HG02798 (cell line): Measurements from ENCODE around the gene MIA2.
"Not testable (repeated sequence)": the region's sequence is repeated elsewhere in the genome, so short reads cannot be mapped to it uniquely, and the experiment has no call there.

ENCODE experiments used
- ATAC-seq: cut with Tn5 transposase; IDR thresholded peaks from one replicate; pipeline ENCODE4 v1.9.1; 2021; ENCODE audit warnings: mild to moderate bottlenecking; ENCODE audit not compliant: unreplicated experiment, poor library complexity

Gene MIA2, protein sequence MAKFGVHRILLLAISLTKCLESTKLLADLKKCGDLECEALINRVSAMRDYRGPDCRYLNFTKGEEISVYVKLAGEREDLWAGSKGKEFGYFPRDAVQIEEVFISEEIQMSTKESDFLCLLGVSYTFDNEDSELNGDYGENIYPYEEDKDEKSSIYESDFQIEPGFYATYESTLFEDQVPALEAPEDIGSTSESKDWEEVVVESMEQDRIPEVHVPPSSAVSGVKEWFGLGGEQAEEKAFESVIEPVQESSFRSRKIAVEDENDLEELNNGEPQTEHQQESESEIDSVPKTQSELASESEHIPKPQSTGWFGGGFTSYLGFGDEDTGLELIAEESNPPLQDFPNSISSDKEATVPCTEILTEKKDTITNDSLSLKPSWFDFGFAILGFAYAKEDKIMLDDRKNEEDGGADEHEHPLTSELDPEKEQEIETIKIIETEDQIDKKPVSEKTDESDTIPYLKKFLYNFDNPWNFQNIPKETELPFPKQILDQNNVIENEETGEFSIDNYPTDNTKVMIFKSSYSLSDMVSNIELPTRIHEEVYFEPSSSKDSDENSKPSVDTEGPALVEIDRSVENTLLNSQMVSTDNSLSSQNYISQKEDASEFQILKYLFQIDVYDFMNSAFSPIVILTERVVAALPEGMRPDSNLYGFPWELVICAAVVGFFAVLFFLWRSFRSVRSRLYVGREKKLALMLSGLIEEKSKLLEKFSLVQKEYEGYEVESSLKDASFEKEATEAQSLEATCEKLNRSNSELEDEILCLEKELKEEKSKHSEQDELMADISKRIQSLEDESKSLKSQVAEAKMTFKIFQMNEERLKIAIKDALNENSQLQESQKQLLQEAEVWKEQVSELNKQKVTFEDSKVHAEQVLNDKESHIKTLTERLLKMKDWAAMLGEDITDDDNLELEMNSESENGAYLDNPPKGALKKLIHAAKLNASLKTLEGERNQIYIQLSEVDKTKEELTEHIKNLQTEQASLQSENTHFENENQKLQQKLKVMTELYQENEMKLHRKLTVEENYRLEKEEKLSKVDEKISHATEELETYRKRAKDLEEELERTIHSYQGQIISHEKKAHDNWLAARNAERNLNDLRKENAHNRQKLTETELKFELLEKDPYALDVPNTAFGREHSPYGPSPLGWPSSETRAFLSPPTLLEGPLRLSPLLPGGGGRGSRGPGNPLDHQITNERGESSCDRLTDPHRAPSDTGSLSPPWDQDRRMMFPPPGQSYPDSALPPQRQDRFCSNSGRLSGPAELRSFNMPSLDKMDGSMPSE (N-terminal part only)

DNA sequence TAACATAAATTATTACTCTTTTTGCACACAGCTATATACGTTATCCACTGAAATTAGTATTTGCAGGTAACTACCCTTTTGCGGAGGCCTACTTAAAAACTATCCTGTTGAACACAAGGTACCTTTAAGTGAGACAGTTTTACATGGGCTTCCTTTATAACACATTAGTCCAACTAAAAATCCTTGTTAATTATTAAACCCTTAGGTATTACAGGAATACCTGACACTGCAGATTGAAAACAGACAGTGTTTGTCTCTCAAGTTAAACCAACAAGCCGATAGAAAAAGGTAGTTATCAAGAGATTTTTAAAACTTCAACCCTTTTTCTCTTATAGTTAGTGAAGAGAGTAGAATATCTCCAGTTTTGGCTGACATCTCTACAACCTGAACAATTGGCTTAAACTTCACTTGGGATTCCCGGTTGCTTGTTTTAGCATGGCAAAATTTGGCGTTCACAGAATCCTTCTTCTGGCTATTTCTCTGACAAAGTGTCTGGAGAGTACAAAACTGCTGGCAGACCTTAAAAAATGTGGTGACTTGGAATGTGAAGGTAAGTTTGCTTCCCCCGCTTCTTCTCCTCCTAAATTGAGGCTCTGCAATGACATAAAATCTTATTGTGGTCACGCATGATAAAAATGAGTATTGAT is at the start of gene MIA2:
Gene MIA2, plus strand, starts transcription at position 236 of the 647 bp plus-strand sequence. Its CDS starts 200 bp downstream, at position 436.
- no peak for ATAC-seq

DNA sequence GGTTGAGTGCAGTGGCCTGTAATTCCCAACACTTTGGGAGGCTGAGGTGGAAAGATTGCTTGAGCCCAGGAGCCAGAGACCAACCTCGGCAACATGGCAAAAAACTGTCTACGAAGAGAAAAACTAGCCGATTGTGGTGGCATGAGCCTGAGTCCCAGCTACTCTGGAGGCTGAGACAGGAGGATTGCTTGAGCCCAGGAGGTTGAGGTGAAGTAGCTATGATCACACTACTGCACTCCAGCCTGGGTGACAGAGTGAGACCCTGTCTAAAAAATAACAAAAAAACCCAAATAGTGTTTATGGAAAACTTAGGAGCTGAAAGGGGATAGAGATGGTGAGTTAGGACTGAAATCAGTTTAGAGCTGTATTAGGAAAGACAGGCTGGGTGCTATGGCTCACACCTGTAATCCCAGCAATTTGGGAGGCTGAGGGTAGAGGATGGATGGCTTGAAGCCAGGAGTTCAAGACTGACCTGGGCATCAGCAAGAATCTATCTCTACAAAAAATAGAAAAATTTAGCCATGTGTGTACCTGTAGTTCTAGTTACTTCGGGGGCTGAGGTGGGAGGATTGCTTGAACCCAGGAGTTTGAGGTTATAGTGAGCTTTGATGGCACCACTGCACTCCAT is 49.0 kb upstream of the MIA2 start:
- no peak for ATAC-seq

DNA sequence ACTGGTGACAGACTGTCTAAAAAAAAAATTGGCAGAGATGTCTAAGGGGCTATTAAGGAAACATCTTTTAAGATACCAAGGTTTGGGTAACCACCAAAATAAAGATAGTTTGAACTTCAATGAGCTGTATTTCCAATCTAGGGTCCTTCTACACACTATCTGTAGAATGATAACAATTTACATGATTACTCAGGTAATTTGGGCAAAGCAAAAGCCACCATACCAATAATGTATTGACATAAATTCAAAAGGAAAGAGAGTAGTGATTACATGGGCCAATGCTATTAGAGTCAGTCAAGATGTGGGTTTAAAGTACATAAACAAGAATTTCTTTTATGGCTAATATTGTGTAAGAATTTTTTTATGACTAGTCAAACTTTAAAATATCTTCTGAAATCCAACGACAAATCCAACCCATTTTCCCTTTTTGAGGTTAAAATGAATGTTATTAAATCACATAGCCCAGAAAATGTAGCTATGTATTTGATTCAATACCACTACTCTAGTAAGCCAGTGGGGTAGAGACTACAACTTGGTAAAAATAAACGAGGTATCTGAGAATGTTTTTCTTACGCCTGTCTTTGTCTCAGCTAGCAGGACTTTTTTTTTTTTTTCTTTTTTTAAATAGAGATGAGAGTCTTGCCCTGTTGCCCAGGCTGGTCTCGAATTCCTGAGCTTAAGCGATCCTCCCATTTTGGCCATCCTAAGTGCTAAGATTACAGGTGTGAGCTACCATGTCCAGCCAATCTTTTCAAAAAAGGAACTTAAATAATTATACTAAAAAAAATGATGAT is 48.3 kb upstream of the MIA2 start:
- ATAC-seq: no peak

DNA sequence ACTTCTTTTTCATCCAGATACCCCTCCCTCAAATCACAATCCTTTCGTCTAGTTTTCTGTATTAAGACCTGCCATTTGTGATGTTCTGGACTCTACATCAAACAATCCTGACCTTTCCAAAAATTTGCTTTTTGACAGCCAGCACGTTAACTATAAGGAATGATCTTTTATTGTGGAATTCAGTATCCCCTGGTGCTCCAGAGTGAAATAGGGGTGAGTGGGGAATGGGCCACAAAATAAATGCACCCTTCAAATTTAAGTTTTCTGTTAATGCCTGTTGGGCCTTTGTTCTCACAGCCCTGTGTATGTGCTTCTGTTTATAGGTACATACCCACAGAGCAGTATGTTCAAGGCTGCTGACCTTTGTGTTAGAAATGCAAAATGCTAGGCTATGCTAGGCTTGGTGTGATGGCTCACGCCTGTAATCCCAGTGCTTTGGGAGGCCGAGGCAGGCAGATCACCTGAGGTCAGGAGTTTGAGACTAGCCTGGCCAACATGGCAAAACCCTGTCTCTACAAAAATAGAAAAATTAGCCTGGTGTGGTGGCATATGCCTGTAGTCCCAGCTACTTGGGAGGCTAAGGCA is 46.7 kb upstream of the MIA2 start:
- ATAC-seq: no peak

DNA sequence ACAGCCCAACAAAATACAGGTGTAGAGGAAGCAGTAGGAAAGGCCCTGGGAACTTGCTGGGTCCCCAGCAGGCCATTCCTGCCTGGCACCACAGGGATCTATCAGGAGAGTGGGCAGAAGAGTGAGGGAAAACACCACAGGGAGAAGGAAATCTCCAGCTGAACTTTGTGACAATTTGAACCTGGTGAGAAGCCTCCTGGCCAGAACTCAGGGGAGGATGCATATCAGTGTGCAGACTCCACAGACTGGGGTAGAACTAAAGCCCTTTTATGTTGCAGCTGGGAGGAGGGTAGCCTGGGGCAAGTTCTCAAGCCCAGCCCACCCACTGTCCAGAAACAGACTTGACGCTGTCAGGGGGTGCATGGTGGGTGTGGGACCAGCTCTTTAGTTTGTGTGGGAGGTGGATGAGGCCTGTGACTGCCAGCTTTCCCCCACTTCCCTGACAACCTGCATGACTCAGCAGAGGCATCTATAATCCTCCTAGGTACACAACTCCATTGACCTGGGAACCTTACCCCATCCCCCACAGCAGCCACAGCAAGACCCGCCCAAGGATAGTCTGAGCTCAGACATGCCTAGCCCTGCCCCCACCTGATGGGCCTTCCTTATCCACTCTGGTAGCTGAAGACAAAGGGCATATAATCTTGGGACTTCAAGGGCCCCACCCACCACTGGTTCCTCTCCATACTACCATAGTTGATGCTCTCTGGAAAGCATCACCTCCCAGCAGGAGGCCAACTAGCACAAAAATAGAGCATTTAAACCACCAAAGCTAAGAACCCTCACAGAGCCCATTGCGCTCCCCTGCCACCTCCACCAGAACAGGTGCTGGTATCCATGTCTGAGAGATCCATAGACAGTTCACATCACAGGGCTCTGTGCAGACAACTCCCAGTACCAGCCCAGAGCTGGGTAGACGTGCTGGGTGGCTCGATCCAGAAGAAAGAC is 29.8 kb upstream of the MIA2 start:
- ATAC-seq: no peak

DNA sequence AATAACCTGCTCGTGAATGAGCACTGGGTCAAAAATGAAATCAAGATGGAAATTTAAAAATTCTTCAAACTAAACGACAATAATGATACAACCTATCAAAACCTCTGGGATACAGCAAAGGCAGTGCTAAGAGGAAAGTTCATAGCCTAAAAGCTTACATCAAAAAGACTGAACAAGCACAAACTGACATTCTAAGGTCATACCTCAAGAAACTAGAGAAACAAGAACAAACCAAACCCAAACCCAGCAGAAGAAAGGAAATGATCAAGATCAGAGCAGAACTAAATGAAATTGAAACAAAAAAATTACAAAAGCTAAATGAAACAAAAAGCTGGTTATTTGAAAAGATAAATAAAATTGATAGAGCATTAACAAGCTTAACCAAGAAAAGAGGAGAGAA is 26.3 kb upstream of the MIA2 start:
- ATAC-seq: not testable (repeated sequence)

DNA sequence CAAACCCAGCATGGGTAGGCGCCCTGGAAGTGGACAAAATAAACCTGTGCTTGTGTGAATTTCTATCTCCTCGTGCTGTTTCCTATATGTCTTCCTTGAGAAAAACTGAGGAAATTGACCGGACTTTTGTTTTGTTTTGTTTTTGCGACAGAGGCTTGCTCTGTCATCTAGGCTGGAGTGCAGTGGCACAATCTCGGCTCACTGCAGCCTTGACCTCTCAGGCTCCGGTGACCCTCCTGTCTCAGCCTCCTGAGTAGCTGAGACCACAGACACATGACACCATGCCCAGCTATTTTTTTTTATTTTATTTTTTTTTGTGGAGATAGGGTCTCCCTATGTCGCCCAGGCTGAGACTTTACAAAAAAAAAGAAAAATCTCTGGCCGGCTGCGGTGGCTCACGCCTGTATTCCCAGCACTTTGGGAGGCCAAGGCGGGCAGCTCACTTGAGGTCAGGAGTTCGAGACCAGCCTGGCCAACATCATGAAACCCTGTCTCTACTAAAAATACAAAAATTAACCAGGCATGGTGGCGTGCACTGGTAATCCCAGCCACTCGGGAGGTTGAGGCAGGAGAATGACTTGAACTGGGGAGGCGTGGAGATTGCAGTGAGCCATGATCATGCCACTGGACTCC is 22.5 kb upstream of the MIA2 start:
- ATAC-seq: no peak

DNA sequence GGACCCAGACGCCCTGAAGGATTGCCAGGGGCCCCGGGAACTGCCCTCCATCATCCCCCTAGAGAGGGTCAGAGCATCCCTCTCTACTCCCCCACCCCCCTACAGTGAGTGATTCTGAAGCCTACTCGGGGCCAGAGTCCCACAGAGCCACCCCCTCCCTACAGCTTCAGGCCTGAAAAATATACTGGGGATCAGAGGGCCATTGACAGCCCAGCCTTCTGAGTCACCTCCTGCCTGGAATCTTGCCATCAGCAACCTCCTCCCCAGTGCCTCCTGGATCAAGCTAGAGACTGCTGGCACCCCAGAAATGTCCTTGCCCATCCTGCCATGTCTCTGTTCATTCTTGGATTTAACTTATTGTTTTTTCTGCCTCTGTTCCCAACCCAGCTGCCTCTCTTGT is 21.7 kb upstream of the MIA2 start:
- no peak for ATAC-seq

DNA sequence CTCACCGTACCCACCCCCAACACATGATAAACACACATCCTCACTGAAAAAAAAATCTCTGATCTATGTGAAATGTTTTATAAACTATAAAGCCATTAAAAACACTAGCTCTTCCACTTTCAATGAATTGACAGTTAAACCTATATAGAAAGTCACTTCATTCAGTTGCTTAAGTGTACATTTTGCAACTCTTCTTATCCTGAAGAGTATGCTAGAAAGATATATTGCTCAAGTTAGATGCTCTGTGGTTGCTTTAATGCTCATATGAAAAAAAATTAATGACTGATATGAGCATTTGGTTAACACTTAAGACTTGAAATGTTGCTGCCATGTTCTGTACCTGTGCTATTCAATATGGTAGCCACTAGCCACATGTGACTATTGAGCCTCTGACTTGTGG is 21.0 kb upstream of the MIA2 start:
- no peak for ATAC-seq

DNA sequence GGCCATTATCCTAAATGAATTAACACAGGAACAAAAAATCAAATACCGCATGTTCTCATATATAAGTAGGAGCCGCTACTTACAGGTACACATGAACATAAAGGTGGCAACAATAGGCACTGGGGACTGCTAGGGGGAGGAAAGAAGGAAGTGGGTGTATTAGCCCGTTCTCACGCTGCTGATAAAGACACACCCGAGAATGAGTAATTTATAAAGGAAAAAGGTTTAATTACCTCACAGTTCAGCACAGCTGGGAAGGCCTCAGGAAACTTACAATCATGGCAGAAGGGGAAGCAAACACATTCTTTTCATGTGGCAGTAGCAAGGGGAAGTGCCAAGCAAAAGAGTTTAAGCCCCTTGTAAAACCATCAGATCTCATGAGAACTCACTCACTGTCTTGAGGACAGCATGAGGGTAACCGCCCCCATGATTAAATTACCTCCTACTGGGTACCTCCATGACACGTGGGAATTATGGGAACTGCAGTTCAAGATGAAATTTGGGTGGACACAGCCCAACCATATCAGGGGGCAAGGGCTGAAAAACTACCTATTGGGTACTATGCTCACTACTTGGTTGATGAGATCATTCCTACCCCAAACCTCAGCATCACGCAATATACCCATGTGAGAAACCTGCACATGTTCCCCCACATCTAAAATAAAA is 16.4 kb upstream of the MIA2 start:
- no peak for ATAC-seq

DNA sequence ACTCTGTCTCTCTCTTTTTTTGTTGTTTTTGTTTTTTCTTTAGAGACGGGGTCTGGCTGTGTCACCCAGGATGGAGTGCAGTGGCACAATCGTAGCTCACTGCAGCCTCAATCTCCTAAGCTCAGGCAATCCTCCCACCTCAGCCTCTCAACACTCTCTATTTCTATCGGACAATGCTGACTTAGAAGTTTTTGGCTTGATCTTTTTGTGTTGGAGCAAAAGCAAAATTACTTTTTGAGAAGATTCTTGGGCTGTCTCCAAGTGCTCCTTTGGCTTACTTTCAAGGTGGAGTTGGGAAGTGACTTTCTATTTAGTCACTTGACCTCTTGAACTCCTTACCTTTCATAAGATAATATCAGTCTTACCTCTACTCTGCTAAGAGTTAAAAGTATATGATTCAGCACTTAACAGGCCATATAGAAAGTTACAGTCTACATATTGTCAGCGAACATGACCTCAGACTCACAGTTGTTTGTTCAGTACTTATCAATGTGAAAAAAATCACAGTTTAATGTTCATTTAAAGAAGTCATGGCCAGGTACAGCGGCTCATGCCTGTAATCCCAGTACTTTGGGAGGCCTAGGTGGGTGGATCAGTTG is 15.4 kb upstream of the MIA2 start:
- no peak for ATAC-seq

DNA sequence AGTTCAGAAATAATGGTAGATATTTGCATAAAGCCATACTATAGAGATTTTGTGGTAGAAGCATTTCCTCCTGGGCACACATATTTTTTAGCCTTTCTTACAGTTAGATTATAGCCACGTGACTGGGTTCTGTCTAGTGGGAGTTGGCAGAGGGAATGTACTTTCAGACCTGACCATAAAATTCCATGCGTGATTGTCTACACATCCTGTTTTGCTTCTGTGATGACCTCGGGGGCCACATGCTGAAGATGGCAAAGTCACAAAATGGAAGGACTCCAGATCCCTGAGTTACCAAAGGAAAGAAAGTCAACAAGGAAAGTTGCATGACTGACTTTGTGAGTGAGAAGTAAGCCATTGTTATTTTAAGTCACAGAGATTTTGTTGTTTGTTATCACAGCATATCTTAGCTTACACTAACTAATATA is 14.6 kb upstream of the MIA2 start:
- ATAC-seq: no peak

DNA sequence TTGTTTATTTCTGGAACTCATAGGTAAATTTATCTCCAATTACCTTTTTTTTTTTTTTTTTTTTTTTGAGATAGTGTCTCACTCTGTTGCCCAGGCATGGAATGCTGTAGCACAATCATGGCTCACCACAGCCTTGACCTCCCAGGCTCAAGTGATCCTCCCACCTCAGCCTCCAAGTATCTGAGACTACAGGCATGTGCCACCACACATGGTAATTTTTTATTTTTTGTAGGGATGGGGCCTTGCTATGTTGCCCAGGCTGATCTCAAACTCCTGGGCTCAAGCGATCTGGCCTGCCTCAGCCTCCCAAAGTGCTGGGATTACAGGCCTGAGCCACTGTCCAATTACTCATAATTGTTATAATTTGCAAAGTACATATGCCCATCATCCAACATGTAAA is 13.2 kb upstream of the MIA2 start:
- not testable (repeated sequence) for ATAC-seq

DNA sequence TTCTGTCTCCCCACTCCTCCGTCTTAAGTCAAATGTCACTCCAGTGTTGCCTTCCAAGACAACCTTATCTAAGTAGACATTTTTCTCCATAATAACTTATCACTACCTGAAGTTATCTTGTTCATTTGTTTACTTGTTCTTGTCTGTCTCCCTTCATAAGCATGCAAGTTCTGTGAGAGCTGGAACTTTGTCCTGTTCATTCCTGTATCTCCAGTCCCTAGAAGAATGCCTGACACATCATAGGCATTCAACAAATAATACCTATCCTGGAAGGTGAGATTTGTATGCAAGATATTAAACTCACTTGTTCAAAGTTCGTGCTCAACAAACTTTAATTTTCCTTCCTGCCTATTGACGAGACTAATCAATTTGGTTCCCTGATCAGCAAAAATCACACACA is 5.7 kb upstream of the MIA2 start:
- no peak for ATAC-seq

DNA sequence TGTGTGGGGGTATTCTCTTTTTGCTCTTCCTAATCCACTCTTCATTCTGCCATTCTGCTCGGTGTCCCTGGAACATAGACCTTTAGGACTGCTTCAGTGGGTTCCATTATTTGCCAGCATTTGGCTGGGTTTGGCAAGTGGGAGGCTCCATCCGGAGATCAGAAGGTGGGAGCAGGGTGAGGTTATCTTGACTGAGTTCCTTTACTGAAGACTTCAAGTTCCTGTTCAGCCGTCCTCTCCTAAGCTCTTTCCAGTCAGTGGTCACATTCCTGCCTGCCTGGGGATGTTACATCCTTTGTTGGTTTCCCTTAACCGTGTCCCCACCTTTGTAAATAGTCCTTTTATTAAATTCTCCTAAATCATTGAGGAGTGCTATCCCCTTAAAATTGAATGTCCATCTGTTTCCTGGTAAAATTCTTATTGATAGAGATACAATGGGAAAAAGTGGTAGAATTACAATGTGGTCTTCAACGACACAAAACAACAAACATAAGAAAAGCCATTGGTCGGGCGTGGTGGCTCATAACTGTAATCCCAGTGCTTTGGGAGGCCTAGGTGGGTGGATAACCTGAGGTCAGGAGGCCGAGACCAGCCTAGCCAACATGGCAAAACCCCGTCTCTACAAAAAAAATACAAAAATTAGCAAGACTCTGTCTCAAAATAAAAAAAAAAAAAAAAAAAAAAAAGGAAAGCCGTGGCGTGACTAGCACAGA is 5.0 kb upstream of the MIA2 start:
- ATAC-seq: no peak

DNA sequence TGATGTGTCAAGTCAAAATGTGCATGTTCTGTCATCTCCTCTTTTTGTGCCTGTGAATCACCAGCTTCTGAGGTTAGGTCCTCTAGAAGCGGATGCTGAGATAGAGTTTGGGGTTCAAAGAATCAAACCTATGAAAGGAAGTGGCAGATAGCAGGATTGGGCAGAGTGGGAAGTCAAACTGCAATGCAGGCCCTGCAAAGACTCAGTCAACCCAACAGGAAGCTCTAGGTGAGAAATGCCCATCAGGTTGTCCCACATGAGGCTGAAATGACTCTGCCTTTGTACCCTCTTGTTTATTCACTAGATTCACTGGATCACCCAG is 4.5 kb upstream of the MIA2 start:
- no peak for ATAC-seq
